PC-3 (cell line): Measurements from ENCODE around the gene PTPRN2. TPM values are rescaled to one million over a fixed set of nuclear protein-coding genes. Genes with fewer than 3 reads are reported as not detected.
"Not testable (repeated sequence)": the region's sequence is repeated elsewhere in the genome, so short reads cannot be mapped to it uniquely, and the experiment has no call there.

ENCODE experiments used
- ATAC-seq: fragments of 200-7000 bp; cut with Tn5 transposase; 2 replicates; pipeline ENCODE4 v1.9.1; 2020; ENCODE audit warnings: mild to moderate bottlenecking, moderate library complexity
- BruUV-seq: library from RNA; stranded (reverse); fragments of 400-500 nt; replicated peaks from 2 replicates; lab custom pipeline; 2021; lab: Mats Ljungman, UMichigan
- CTCF ChIA-PET: fragments of 300-600 bp; sonication (Branson Sonifier 250); formaldehyde crosslinking; loops from one replicate; lab custom pipeline; 2022; ENCODE audit warnings: antibody characterized with exemption; lab: Charles Lee
- POLR2A ChIA-PET: fragments of 300-600 bp; sonication (Branson Sonifier 250); formaldehyde crosslinking; loops from one replicate; lab custom pipeline; 2022; ENCODE audit warnings: antibody characterized with exemption; ENCODE audit not compliant: unreplicated experiment; lab: Charles Lee
- DNase-seq: peaks from one replicate; pipeline ENCODE4 v3.0.0-alpha.2; 2015
- H2AFZ ChIP-seq: fragments of 300-600 bp; sonication (generic); 2 replicates; pipeline ENCODE4 v1.6.0; 2016; ENCODE audit warnings: antibody characterized with exemption, low read length
- H3F3A ChIP-seq: fragments of 300-600 bp; sonication (generic); one replicate; pipeline ENCODE4 v1.6.0; 2017; ENCODE audit warnings: antibody characterized with exemption, low read length, control low read depth, mild to moderate bottlenecking; ENCODE audit not compliant: unreplicated experiment
- H3K27ac ChIP-seq: fragments of 300-600 bp; sonication (generic); 2 replicates; pipeline ENCODE4 v1.5.1; 2016; ENCODE audit warnings: mild to moderate bottlenecking, low read length
- H3K27me3 ChIP-seq: fragments of 300-600 bp; sonication (generic); 2 replicates; pipeline ENCODE4 v1.6.1; 2016; ENCODE audit warnings: low read length, mixed read lengths
- H3K36me3 ChIP-seq: fragments of 300-600 bp; sonication (generic); 2 replicates; pipeline ENCODE4 v1.6.1; 2016; ENCODE audit warnings: low read depth, mixed run types, low read length, mixed read lengths
- H3K4me1 ChIP-seq: fragments of 300-600 bp; sonication (generic); 2 replicates; pipeline ENCODE4 v1.5.1; 2016; ENCODE audit warnings: low read length; ENCODE audit not compliant: insufficient read depth
- H3K4me2 ChIP-seq: fragments of 300-600 bp; sonication (generic); 2 replicates; pipeline ENCODE4 v1.6.0; 2016; ENCODE audit warnings: low read length
- H3K4me3 ChIP-seq: fragments of 300-600 bp; sonication (generic); 2 replicates; pipeline ENCODE4 v1.5.1; 2016; ENCODE audit warnings: mild to moderate bottlenecking, low read length, mixed read lengths
- H3K79me2 ChIP-seq: fragments of 300-600 bp; sonication (generic); 2 replicates; pipeline ENCODE4 v1.6.1; 2017; ENCODE audit warnings: low read length, mixed read lengths
- H3K9ac ChIP-seq: fragments of 300-600 bp; sonication (generic); 2 replicates; pipeline ENCODE4 v1.6.0; 2016; ENCODE audit warnings: mild to moderate bottlenecking, low read length
- H3K9me2 ChIP-seq: fragments of 300-600 bp; sonication (generic); replicated peaks from 2 replicates; pipeline ENCODE4 v1.6.1; 2016; ENCODE audit warnings: mixed run types, low read length, mixed read lengths
- H3K9me3 ChIP-seq: fragments of 300-600 bp; sonication (generic); 2 replicates; pipeline ENCODE4 v1.6.1; 2016; ENCODE audit warnings: low read length, mixed read lengths
- H4K20me1 ChIP-seq: fragments of 300-600 bp; sonication (generic); 2 replicates; pipeline ENCODE4 v1.6.1; 2016; ENCODE audit warnings: low read length, mixed read lengths
- EZH2 ChIP-seq: fragments of 300-600 bp; sonication (generic); IDR thresholded peaks from one replicate; pipeline ENCODE4 v1.6.1; 2017; ENCODE audit warnings: antibody characterized with exemption, mild to moderate bottlenecking, low read length; ENCODE audit not compliant: unreplicated experiment
- EZH2phosphoT487 ChIP-seq: fragments of 300-600 bp; sonication (generic); IDR thresholded peaks from 2 replicates; pipeline ENCODE4 v1.6.1; 2018; ENCODE audit warnings: mild to moderate bottlenecking, antibody characterized with exemption, low read length, borderline replicate concordance
- intact Hi-C: fragments of 100-400 bp; cut with micrococcal nuclease; formaldehyde crosslinking; loops from 2 replicates; pipeline ENCODE4 v1.9.0; 2023
- total RNA-seq: library from RNA; depleted of rRNA; stranded (reverse); fragments of >200 nt; gene quantifications from 2 replicates; pipeline ENCODE4 v1.2.3, GENCODE V29; 2014
- TF ChIP-seq, protein P1 (sequence below): fragments of 300-600 bp; sonication (generic); conservative IDR thresholded peaks from 2 replicates; pipeline ENCODE4 v1.5.1; 2017; ENCODE audit warnings: antibody characterized with exemption, low read depth, mild to moderate bottlenecking, low read length

Gene PTPRN2
- total RNA-seq, 1 experiment from 2014 or later = 3.2 TPM

- Histone ChIP-seq H3K27me3 (peaks cover 46% of the 10 kb centered on the region), H3K27ac (no peak overlapping the region), H2AFZ (no peak overlapping the region), H3K9me3 (no peaks in the 10 kb centered on the region), H3F3A (no peaks in the 10 kb centered on the region), H3K9ac (no peak overlapping the region), H3K4me2 (no peak overlapping the region), H3K36me3 (no peaks in the 10 kb centered on the region), H4K20me1 (no peaks in the 10 kb centered on the region), H3K79me2 (no peaks in the 10 kb centered on the region), H3K4me1 (no peaks in the 10 kb centered on the region), H3K9me2 (no peaks in the 10 kb centered on the region), H3K4me3 (no peak overlapping the region)
- ChIA-PET CTCF (no interaction called here), POLR2A (interaction anchor here (0.6 kb wide), 1 partner anchor 39 kb away, joined by 5 read pairs; no protein-coding TSS in a partner anchor)
- no TSS peak for BruUV-seq
- intact Hi-C loops = no loop called here
- TF ChIP-seq, protein P1, sequence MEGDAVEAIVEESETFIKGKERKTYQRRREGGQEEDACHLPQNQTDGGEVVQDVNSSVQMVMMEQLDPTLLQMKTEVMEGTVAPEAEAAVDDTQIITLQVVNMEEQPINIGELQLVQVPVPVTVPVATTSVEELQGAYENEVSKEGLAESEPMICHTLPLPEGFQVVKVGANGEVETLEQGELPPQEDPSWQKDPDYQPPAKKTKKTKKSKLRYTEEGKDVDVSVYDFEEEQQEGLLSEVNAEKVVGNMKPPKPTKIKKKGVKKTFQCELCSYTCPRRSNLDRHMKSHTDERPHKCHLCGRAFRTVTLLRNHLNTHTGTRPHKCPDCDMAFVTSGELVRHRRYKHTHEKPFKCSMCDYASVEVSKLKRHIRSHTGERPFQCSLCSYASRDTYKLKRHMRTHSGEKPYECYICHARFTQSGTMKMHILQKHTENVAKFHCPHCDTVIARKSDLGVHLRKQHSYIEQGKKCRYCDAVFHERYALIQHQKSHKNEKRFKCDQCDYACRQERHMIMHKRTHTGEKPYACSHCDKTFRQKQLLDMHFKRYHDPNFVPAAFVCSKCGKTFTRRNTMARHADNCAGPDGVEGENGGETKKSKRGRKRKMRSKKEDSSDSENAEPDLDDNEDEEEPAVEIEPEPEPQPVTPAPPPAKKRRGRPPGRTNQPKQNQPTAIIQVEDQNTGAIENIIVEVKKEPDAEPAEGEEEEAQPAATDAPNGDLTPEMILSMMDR = no peak
- no peak for TF ChIP-seq EZH2
- ATAC-seq = peak; percentile 37; the same call in 1 of the 2 replicates
- no peak for DNase-seq
Measured at GRCh38 chr7:158419238-158419785, 168.3 kb downstream of the PTPRN2 start.

DNA sequence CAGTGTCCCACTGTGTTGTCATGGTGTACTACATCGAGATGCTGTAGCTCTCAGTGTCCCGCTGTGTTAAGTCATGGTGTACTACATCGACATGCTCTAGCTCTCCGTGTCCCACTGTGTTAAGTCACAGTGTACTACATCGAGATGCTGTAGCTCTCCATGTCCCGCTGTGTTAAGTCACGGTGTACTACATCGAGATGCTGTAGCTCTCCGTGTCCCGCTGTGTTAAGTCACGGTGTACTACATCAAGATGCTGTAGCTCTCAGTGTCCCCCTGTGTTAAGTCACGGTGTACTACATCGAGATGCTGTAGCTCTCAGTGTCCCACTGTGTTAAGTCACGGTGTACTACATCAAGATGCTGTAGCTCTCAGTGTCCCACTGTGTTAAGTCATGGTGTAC is 169.2 kb downstream of the PTPRN2 start:
- BruUV-seq, H3K36me3 ChIP-seq, H3F3A ChIP-seq, ATAC-seq, H3K4me2 ChIP-seq, H3K4me3 ChIP-seq, POLR2A ChIA-PET, H3K9ac ChIP-seq, H3K9me2 ChIP-seq, H3K4me1 ChIP-seq, H3K79me2 ChIP-seq, CTCF ChIA-PET, H2AFZ ChIP-seq, H3K27ac ChIP-seq, H4K20me1 ChIP-seq, DNase-seq, H3K9me3 ChIP-seq, intact Hi-C loops: not testable (repeated sequence)
- H3K27me3 ChIP-seq = peaks cover 46% of the 10 kb centered on the region

- no peaks in the 10 kb centered on the region for H3F3A ChIP-seq
- H3K36me3 ChIP-seq = no peaks in the 10 kb centered on the region
- H3K9me2 ChIP-seq = no peaks in the 10 kb centered on the region
- intact Hi-C loops = no loop called here
- no peak for ATAC-seq
- no peaks in the 10 kb centered on the region for H3K4me1 ChIP-seq
- BruUV-seq = no TSS peak
- H3K4me3 ChIP-seq = no peak overlapping the region
- H3K27me3 ChIP-seq = peaks cover 29% of the 10 kb centered on the region
- H3K9ac ChIP-seq = no peak overlapping the region
- TF ChIP-seq EZH2 = no peak
- TF ChIP-seq, protein P1 = no peak
- TF ChIP-seq EZH2phosphoT487 = no peak
- ChIA-PET CTCF (no interaction called here), POLR2A (no interaction called here)
- no peak for DNase-seq
- H4K20me1 ChIP-seq = no peaks in the 10 kb centered on the region
- H2AFZ ChIP-seq = no peak overlapping the region
- H3K9me3 ChIP-seq = no peaks in the 10 kb centered on the region
- no peak overlapping the region for H3K4me2 ChIP-seq
- H3K79me2 ChIP-seq = no peaks in the 10 kb centered on the region
- no peak overlapping the region for H3K27ac ChIP-seq
Measured at GRCh38 chr7:158416283-158416933, 171.2 kb downstream of the PTPRN2 start.
